Ascending aorta (tissue), 2 donors: ENCODE results near the gene C10orf62. TPM values are rescaled to one million over a fixed set of nuclear protein-coding genes. Genes with fewer than 3 reads are reported as not detected.
"Not testable (repeated sequence)": the region's sequence is repeated elsewhere in the genome, so short reads cannot be mapped to it uniquely, and the experiment has no call there.

Experiments used
- DNase-seq, 2 donors: peaks; one replicate each; pipeline ENCODE4 v3.0.0-alpha.2; 2019; ENCODE audit warnings: low spot score in 2 of 2
- H3K27ac ChIP-seq, 2 donors: fragments of 200-600 bp; sonication (generic); one replicate each; pipeline ENCODE4 v1.5.1; 2016 to 2017; ENCODE audit warnings: mild to moderate bottlenecking in 1 of 2
- H3K27me3 ChIP-seq: fragments of 200-600 bp; sonication (generic); one replicate; pipeline ENCODE4 v1.5.1; 2017
- H3K36me3 ChIP-seq, 2 donors: fragments of 200-600 bp; sonication (generic); one replicate each; pipeline ENCODE4 v1.5.1; 2016
- H3K4me1 ChIP-seq, 2 donors: fragments of 200-600 bp; sonication (generic); one replicate each; pipeline ENCODE4 v1.5.1; 2016 to 2017; ENCODE audit warnings: mild to moderate bottlenecking in 1 of 2
- H3K4me3 ChIP-seq, 2 donors: fragments of 200-600 bp; sonication (generic); one replicate each; pipeline ENCODE4 v1.5.1; 2016 to 2017; ENCODE audit warnings: mild to moderate bottlenecking in 1 of 2
- H3K9me3 ChIP-seq, 2 donors: fragments of 200-600 bp; sonication (generic); one replicate each; pipeline ENCODE4 v1.5.1; 2016
- CTCF ChIP-seq, 3 experiments: fragments of 200-600 bp in 2 of 3; fragments of 450-650 bp in 1 of 3; sonication (generic) in 2 of 3; IDR thresholded peaks; one replicate each; pipeline ENCODE4 v1.5.1; 2016 to 2019; ENCODE audit warnings: antibody characterized with exemption in 3 of 3, mild to moderate bottlenecking in 1 of 3, moderate library complexity in 1 of 3
- intact Hi-C: fragments of 100-400 bp; cut with DNase I; formaldehyde crosslinking; loops from one replicate; pipeline ENCODE4 v1.15.1; 2023
- total RNA-seq: library from RNA; depleted of rRNA; stranded (reverse); fragments of >200 nt; gene quantifications from one replicate; pipeline ENCODE4 v1.1.0, GENCODE V29; 2016

The C10orf62 gene
- total RNA-seq, 1 donor from 2014 or later, result not detected

GRCh38 chr10:97551271-97551670 is 38.2 kb upstream of the C10orf62 start:
- Histone ChIP-seq H3K27ac (no peak overlapping the region), H3K27me3 (no peaks in the 10 kb centered on the region), H3K4me3 (no peak overlapping the region), H3K9me3 (no peaks in the 10 kb centered on the region), H3K4me1 (peaks cover 0 to 8% of the 10 kb centered on the region in 2 donors), H3K36me3 (no peaks in the 10 kb centered on the region)
- TF ChIP-seq CTCF (IDR thresholded peaks at IDR 0.05), result no peak
- intact Hi-C loops, result no loop called here
- no peak for DNase-seq

GRCh38 chr10:97553575-97554031 is 35.9 kb upstream of the C10orf62 start:
- TF ChIP-seq CTCF (IDR thresholded peaks at IDR 0.05), result peak; percentile 76 to 86 (median 83)
- H3K4me1 ChIP-seq, result peaks cover 0 to 8% of the 10 kb centered on the region in 2 donors
- H3K4me3 ChIP-seq, result no peak overlapping the region
- intact Hi-C loops, result loop anchor here (1.0 to 2.0 kb wide), 3 partner anchors 55 to 147 kb away; partner anchors contain the start of genes MMS19 and UBTD1
- no peaks in the 10 kb centered on the region for H3K36me3 ChIP-seq
- peak in 1 of 2 donors; percentile 80 for DNase-seq
- no peak overlapping the region for H3K27ac ChIP-seq
- H3K27me3 ChIP-seq, result no peaks in the 10 kb centered on the region
- no peaks in the 10 kb centered on the region for H3K9me3 ChIP-seq

GRCh38 chr10:97554336-97554735 is 35.2 kb upstream of the C10orf62 start:
- H3K27ac ChIP-seq, intact Hi-C loops, H3K4me3 ChIP-seq, H3K9me3 ChIP-seq, H3K4me1 ChIP-seq, H3K27me3 ChIP-seq, H3K36me3 ChIP-seq, DNase-seq: not testable (repeated sequence)

GRCh38 chr10:97555541-97555940 is 34.0 kb upstream of the C10orf62 start:
- intact Hi-C loops, H3K27ac ChIP-seq, DNase-seq, H3K27me3 ChIP-seq, H3K4me3 ChIP-seq, H3K36me3 ChIP-seq, H3K9me3 ChIP-seq, H3K4me1 ChIP-seq: not testable (repeated sequence)

GRCh38 chr10:97560731-97561381 is 28.7 kb upstream of the C10orf62 start:
- H3K9me3 ChIP-seq, DNase-seq, H3K27me3 ChIP-seq, H3K27ac ChIP-seq, intact Hi-C loops, H3K36me3 ChIP-seq, H3K4me3 ChIP-seq, H3K4me1 ChIP-seq: not testable (repeated sequence)

- DNase-seq, H3K27ac ChIP-seq, H3K27me3 ChIP-seq, intact Hi-C loops, H3K4me3 ChIP-seq, H3K36me3 ChIP-seq, H3K9me3 ChIP-seq, H3K4me1 ChIP-seq: not testable (repeated sequence)
Observed at GRCh38 chr10:97561386-97562077, 28.0 kb upstream of the C10orf62 start.

- intact Hi-C loops, H3K36me3 ChIP-seq, H3K9me3 ChIP-seq, H3K4me1 ChIP-seq, H3K27ac ChIP-seq, H3K4me3 ChIP-seq, DNase-seq, H3K27me3 ChIP-seq: not testable (repeated sequence)
Observed at GRCh38 chr10:97562329-97562728, 27.2 kb upstream of the C10orf62 start.

GRCh38 chr10:97563337-97563736 is 26.2 kb upstream of the C10orf62 start:
- H3K9me3 ChIP-seq, result no peaks in the 10 kb centered on the region
- no peak for DNase-seq
- no peak overlapping the region for H3K4me3 ChIP-seq
- no peak overlapping the region for H3K27ac ChIP-seq
- peaks cover 3 to 6% of the 10 kb centered on the region in 2 donors for H3K36me3 ChIP-seq
- intact Hi-C loops, result no loop called here
- no peaks in the 10 kb centered on the region for H3K27me3 ChIP-seq
- peaks cover 0 to 8% of the 10 kb centered on the region in 2 donors for H3K4me1 ChIP-seq
- no peak for TF ChIP-seq CTCF (IDR thresholded peaks at IDR 0.05)
